Caco-2 (cell line): Measurements from ENCODE around the gene SRSF2. TPM values are rescaled to one million over a fixed set of nuclear protein-coding genes. Genes with fewer than 3 reads are reported as not detected.

Experiments
- BruUV-seq: library from RNA; stranded (reverse); fragments of 400-500 nt; replicated peaks from 2 replicates; lab custom pipeline; 2021; lab: Mats Ljungman, UMichigan
- CTCF ChIA-PET: fragments of 300-600 bp; sonication (Branson Sonifier 250); formaldehyde crosslinking; loops from one replicate; lab custom pipeline; 2022; ENCODE audit warnings: antibody characterized with exemption; lab: Charles Lee
- POLR2A ChIA-PET: fragments of 300-600 bp; sonication (Branson Sonifier 250); formaldehyde crosslinking; loops from one replicate; lab custom pipeline; 2022; ENCODE audit warnings: antibody characterized with exemption; lab: Charles Lee
- DNase-seq, 2 experiments: peaks; one replicate each; pipeline versions ENCODE4 v3.0.0 to v3.0.0-alpha.2; 2020 to 2022
- H3K27me3 ChIP-seq: replicated peaks from 2 replicates; pipeline ENCODE4 v1.6.0; 2011; ENCODE audit warnings: low read length; ENCODE audit not compliant: control insufficient read depth, insufficient read depth
- H3K36me3 ChIP-seq: 2 replicates; pipeline ENCODE4 v1.5.1; 2011; ENCODE audit warnings: low read length; ENCODE audit not compliant: control insufficient read depth, insufficient read depth
- H3K4me1 ChIP-seq: fragments of 250-450 bp; sonication (Bioruptor Pico); 2 replicates; pipeline ENCODE4 v1.5.1; 2020; ENCODE audit warnings: mild to moderate bottlenecking
- H3K4me3 ChIP-seq: 2 replicates; pipeline ENCODE4 v1.5.1; 2011; ENCODE audit warnings: low read depth, mild to moderate bottlenecking, control low read depth, low read length
- H3K9me3 ChIP-seq: fragments of 250-450 bp; sonication (Bioruptor Pico); 2 replicates; pipeline ENCODE4 v1.5.1; 2020; ENCODE audit warnings: mild to moderate bottlenecking, moderate library complexity
- H3K27ac Mint-ChIP-seq: one replicate; pipeline ENCODE4 v1.8.0; 2022; ENCODE audit warnings: mixed read lengths; ENCODE audit not compliant: unreplicated experiment
- H3K27me3 Mint-ChIP-seq: one replicate; pipeline ENCODE4 v1.8.0; 2022; ENCODE audit warnings: mixed read lengths; ENCODE audit not compliant: insufficient read depth, unreplicated experiment
- H3K36me3 Mint-ChIP-seq: one replicate; pipeline ENCODE4 v1.8.0; 2022; ENCODE audit warnings: mild to moderate bottlenecking, mixed read lengths; ENCODE audit not compliant: insufficient read depth, unreplicated experiment
- H3K4me1 Mint-ChIP-seq: one replicate; pipeline ENCODE4 v1.8.0; 2022; ENCODE audit warnings: low read depth, mixed read lengths; ENCODE audit not compliant: unreplicated experiment
- H3K4me3 Mint-ChIP-seq: one replicate; pipeline ENCODE4 v1.8.0; 2022; ENCODE audit warnings: mild to moderate bottlenecking, moderate library complexity, mixed read lengths; ENCODE audit not compliant: unreplicated experiment
- H3K9me3 Mint-ChIP-seq: one replicate; pipeline ENCODE4 v1.8.0; 2022; ENCODE audit warnings: mixed read lengths; ENCODE audit not compliant: unreplicated experiment
- intact Hi-C: fragments of 100-400 bp; cut with micrococcal nuclease; formaldehyde crosslinking; loops from one replicate; pipeline ENCODE4 v1.10.0; 2022; ENCODE audit not compliant: unreplicated experiment
- microRNA-seq: library from miRNA; unstranded; fragments of <30 nt; microRNA quantifications from one replicate; pipeline ENCODE4 v1.2.0, GENCODE V29; 2022
- total RNA-seq: library from RNA; stranded (reverse); gene quantifications from 2 replicates; pipeline ENCODE4 v1.2.3, GENCODE V29; 2022
- TF ChIP-seq, protein P1 (sequence below), 2 experiments: fragments of 200-600 bp in 1 of 2; IDR thresholded peaks; 1 replicate in 1 of 2; 2 replicates in 1 of 2; pipeline versions ENCODE4 v1.5.1 to v1.8.0; 2011 to 2022; ENCODE audit warnings: antibody characterized with exemption in 1 of 2, control low read depth in 1 of 2, inconsistent platforms in 1 of 2, low read depth in 1 of 2, low read length in 1 of 2, mild to moderate bottlenecking in 1 of 2, moderate library complexity in 1 of 2; ENCODE audit not compliant: insufficient read depth in 1 of 2, severe bottlenecking in 1 of 2, unreplicated experiment in 1 of 2

The SRSF2 gene
- total RNA-seq, 1 experiment from 2014 or later, result 356 TPM

- ChIA-PET POLR2A (interaction anchor here (0.5 kb wide), 1 partner anchor 316 kb away, joined by 6 read pairs; no protein-coding TSS in a partner anchor), CTCF (interaction anchor here (1.1 to 1.9 kb wide), 2 partner anchors 61 to 126 kb away, joined by 3 to 8 read pairs; no protein-coding TSS in a partner anchor)
These were observed 52.4 kb downstream of the SRSF2 start for GRCh38 chr17:76684756-76685155.

More at GRCh38 chr17:76684756-76685155, 52.4 kb downstream of the SRSF2 start:
- BruUV-seq, result no TSS peak
- no peaks in the 10 kb centered on the region for H3K9me3 ChIP-seq
- Mint-ChIP-seq H3K27ac (no peak overlapping the region), H3K4me3 (no peak overlapping the region), H3K9me3 (no peaks in the 10 kb centered on the region), H3K36me3 (peaks cover 24% of the 10 kb centered on the region), H3K27me3 (no peaks in the 10 kb centered on the region), H3K4me1 (peaks cover 18% of the 10 kb centered on the region)
- H3K27me3 ChIP-seq, result no peaks in the 10 kb centered on the region
- intact Hi-C loops, result no loop called here
- no peak overlapping the region for H3K4me3 ChIP-seq
- no peak for DNase-seq
- no peaks in the 10 kb centered on the region; the same call in 1 of the 2 replicates for H3K36me3 ChIP-seq
- H3K4me1 ChIP-seq, result peaks cover 30% of the 10 kb centered on the region
- TF ChIP-seq, protein P1, sequence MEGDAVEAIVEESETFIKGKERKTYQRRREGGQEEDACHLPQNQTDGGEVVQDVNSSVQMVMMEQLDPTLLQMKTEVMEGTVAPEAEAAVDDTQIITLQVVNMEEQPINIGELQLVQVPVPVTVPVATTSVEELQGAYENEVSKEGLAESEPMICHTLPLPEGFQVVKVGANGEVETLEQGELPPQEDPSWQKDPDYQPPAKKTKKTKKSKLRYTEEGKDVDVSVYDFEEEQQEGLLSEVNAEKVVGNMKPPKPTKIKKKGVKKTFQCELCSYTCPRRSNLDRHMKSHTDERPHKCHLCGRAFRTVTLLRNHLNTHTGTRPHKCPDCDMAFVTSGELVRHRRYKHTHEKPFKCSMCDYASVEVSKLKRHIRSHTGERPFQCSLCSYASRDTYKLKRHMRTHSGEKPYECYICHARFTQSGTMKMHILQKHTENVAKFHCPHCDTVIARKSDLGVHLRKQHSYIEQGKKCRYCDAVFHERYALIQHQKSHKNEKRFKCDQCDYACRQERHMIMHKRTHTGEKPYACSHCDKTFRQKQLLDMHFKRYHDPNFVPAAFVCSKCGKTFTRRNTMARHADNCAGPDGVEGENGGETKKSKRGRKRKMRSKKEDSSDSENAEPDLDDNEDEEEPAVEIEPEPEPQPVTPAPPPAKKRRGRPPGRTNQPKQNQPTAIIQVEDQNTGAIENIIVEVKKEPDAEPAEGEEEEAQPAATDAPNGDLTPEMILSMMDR (IDR thresholded peaks at IDR 0.05; ENCODE audit: insufficient read depth in 1 of 2, low read depth in 1 of 2, low read length in 1 of 2, severe bottlenecking in 1 of 2, unreplicated experiment in 1 of 2), result no peak

Small RNA genes within 50 kb of the gene (microRNA-seq; reads per million reads assigned to microRNA genes)
- 2.0 reads per million, percentile 8 among the genes with 10 or more reads in this experiment for gene MIR636

Other genes starting within 250 kb of the SRSF2 start
- gene RHBDF2, start 235.9 kb downstream of the SRSF2 start, total RNA-seq, result 33.8 and 37.2 TPM in 2 replicates
- 0.32 and 1.0 TPM in 2 replicates for gene CYGB, start 199.6 kb downstream of the SRSF2 start, total RNA-seq
- gene PRCD, start 197.3 kb downstream of the SRSF2 start, total RNA-seq, result not detected in 2 replicates
- 0.77 and 2.5 TPM in 2 replicates for gene ST6GALNAC2, start 151.5 kb downstream of the SRSF2 start, total RNA-seq
- gene ST6GALNAC1, start 93.6 kb downstream of the SRSF2 start, total RNA-seq, result 1.6 and 1.7 TPM in 2 replicates
- gene MXRA7, start 26.4 kb downstream of the SRSF2 start, total RNA-seq, result 66.8 and 70.2 TPM in 2 replicates
- gene JMJD6, start 10.7 kb downstream of the SRSF2 start, total RNA-seq, result 37.4 and 48.2 TPM in 2 replicates
- gene METTL23, start 10.5 kb downstream of the SRSF2 start, total RNA-seq, result 37.7 and 38.8 TPM in 2 replicates
- 40.4 and 47.5 TPM in 2 replicates for gene MFSD11, start 788 bp upstream of the SRSF2 start, total RNA-seq
- gene MGAT5B, start 131.1 kb upstream of the SRSF2 start, total RNA-seq, result 8.9 and 9.1 TPM in 2 replicates